GM12864 (cell line): ENCODE data around the gene SERPING1.

ENCODE experiments used
- DNase-seq: peaks from one replicate; pipeline ENCODE4 v3.0.0-alpha.2; 2011; ENCODE audit warnings: low read depth
- H3K4me3 ChIP-seq: 2 replicates; pipeline ENCODE4 v1.5.1; 2011; ENCODE audit warnings: mild to moderate bottlenecking, low read depth, low read length, control low read depth
- TF ChIP-seq, protein P1 (sequence below): IDR thresholded peaks from 2 replicates; pipeline ENCODE4 v1.5.1; 2011; ENCODE audit warnings: low read depth, mild to moderate bottlenecking, moderate library complexity, low read length, control low read depth, inconsistent platforms; ENCODE audit errors: missing control alignments

SERPING1 gene

DNA sequence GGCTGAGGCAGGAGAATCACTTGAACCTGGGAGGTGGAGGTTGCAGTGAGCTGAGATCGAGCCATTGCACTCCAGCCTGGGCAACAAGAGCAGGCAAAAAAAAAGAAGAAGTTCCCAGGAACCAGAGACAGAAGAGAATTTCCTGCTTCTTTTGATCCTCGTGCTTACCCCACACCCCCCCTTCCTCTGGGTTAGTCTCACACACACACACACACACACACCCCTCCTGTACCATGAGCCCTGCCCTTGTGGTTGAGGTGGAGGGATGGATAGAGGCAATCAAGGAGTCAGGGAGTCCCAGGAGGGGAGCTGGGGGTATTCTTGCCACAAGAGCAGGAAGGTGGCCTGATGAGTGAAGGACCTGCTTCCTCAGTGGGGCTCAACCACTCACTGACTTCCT, 25.9 kb upstream of the SERPING1 start:
- TF ChIP-seq, protein P1, sequence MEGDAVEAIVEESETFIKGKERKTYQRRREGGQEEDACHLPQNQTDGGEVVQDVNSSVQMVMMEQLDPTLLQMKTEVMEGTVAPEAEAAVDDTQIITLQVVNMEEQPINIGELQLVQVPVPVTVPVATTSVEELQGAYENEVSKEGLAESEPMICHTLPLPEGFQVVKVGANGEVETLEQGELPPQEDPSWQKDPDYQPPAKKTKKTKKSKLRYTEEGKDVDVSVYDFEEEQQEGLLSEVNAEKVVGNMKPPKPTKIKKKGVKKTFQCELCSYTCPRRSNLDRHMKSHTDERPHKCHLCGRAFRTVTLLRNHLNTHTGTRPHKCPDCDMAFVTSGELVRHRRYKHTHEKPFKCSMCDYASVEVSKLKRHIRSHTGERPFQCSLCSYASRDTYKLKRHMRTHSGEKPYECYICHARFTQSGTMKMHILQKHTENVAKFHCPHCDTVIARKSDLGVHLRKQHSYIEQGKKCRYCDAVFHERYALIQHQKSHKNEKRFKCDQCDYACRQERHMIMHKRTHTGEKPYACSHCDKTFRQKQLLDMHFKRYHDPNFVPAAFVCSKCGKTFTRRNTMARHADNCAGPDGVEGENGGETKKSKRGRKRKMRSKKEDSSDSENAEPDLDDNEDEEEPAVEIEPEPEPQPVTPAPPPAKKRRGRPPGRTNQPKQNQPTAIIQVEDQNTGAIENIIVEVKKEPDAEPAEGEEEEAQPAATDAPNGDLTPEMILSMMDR, result no peak
- no peak for DNase-seq
- H3K4me3 ChIP-seq, result no peak overlapping the region

DNA sequence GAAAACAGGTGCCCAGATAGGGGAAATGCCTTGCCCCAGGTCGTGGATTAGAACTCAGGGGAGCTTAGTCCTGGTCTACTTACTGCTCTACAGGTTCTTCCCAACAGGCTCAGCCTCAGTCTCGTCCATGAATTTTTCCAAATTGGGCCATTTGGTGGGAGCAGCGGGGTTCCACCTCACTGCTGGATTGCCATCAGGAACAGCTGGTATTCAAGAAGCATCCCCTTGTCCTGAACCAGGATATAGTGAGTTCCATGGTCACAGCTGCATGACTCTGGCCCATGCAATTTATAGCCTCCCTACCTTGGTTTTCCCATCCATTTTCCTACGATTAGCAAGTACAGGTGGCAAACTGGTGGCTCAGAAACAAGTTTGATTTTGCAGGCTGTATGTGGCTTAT, 23.4 kb upstream of the SERPING1 start:
- TF ChIP-seq, protein P1, result no peak
- no peak for DNase-seq
- no peak overlapping the region for H3K4me3 ChIP-seq

DNA sequence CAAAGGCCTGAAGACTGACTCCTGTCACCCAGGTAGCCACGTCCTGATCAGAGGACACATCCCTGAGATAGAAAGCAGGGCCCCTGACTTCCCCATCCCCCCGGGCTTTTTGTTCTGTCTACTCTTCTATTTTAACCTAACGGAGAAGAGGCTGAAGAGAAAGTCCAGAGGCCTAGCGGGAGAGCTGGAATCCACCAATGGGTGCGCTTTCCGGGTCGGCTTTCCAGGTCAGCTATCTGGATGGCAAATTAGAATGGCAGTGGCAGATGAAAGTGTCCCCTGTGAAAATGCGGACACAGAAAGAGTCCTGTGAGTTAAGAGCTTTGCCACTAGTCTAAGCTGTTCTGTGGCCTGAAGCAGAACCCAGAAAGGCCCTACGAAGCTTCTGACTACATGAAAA, 13.1 kb upstream of the SERPING1 start:
- TF ChIP-seq, protein P1, result no peak
- H3K4me3 ChIP-seq, result no peak overlapping the region
- no peak for DNase-seq

DNA sequence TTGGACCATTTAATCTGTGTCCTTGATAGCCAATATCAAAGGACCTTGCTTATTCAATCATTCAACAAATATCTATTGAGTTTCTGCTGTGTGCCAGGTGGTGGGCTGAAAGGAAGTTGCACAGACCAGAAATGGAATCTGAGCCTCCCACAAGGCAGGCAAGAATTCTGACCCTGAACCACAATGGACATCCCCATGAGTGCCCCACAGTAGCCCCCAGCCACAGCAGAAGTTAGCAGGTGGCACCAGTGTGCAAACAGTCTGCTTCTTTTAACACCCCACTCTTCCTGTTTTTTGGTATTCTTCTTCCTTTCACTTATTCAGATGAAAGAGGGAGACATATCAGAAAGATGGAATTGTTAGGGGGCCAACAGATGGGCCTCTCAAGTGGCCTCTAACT, 12.2 kb upstream of the SERPING1 start:
- TF ChIP-seq, protein P1, result no peak

DNA sequence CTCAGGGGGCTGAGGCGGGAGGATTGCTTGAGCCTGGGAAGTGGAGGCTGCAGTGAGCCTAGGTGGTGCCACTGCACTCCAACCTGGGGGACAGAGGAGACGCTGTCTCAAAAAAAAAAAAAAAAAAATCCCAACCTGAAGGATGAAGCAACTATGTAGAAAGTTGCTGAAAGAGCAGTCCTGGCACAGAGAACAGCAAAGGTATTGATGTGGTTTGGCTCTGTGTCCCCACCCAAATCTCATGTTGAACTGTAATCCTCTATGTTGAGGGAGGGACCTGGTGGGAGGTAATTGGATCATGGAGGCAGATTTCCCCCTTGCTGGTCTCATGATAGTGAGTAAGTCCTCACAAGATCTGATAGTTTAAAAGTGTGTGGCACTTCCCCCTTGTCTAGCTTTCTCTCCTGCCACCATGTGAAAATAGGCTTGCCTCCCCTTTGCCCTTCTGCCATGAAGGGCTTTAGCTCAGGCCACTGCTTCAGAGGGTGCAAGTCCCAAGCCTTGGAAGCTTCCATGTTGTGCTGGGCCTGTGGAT, 10.7 kb upstream of the SERPING1 start:
- no peak for DNase-seq
- TF ChIP-seq, protein P1, result no peak
- H3K4me3 ChIP-seq, result no peak overlapping the region

More for the DNA sequence above, 12.2 kb upstream of the SERPING1 start:
- DNase-seq, result no peak
- no peak overlapping the region for H3K4me3 ChIP-seq

DNA sequence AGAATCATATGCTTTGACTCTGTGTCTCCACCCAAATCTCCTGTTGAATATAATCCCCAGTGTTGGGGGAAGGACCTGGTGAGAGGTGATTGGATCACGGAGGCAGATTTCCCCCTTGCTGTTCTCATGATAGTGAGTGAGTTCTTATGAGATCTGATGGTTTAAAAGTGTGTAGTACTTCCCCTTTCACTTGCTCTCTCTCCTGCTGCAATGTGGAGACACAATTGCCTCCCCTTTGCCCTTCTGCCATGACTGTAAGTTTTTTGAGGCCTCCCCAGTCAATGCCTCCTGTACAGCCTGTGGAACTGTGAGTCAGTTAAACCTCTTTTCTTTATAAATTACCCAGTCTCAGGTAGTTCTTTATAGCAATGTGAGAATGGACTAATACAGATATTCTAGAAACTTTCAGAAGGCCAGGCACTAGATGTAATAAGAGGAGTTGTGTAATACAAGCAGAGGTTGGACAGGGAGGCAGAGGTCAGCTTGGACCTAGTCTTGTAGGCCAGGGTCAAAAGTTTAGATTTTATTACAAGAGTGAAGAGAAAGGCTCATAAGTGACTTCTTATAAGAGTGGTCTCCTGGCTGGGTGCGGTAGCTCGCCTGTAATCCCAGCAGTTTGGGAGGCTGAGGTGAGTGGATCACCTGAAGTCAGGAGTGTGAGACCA, 9.3 kb upstream of the SERPING1 start:
- no peak overlapping the region for H3K4me3 ChIP-seq
- DNase-seq, result no peak
- TF ChIP-seq, protein P1, result no peak

DNA sequence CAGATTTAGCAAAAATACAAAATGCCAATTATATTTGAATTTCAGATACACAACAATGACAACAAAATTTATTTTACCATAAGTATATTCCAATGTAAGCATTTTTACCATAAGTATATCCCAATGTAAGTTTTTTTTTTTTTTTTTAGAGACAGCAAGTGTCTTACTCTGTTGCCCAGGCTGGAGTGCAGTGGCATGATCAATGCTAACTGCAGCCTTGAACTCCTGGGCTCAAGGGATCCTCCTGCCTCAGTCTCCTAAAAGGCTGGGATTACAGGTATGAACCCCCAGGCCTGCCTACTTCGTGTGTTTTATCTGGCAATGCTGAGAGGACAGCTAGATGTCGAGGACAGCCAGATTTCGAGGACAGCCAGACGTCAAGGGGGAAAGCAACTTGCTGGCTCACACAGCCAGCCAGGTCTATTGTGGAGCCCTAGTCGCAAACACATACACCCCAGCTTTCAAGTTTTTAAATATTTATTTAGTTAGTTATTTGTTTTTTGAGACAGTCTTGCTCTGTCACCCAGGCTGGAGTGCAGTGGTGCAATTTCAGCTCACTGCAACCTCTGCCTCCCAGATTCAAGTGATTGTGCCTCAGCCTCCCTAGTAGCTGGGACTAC, 1.1 kb upstream of the SERPING1 start:
- TF ChIP-seq, protein P1, result no peak
- H3K4me3 ChIP-seq, result no peak overlapping the region
- no peak for DNase-seq
